ENCODE measurements around the gene SRGN.

GRCh38 chr10:69145329-69145728 is 57.4 kb downstream of the SRGN start:
- no peak for TF ChIP-seq CTCF (conservative IDR thresholded peaks at IDR 0.05; ENCODE audit: low read depth, low read length)
- TF ChIP-seq EZH2 (IDR thresholded peaks at IDR 0.05; ENCODE audit: borderline replicate concordance, low read depth, low read length, poor library complexity, severe bottlenecking): no peak

Data from A673 (cell line).